HepG2 (cell line): Measurements from ENCODE around the gene RIPK1. TPM values are rescaled to one million over a fixed set of nuclear protein-coding genes. Genes with fewer than 3 reads are reported as not detected.
A peak's percentile ranks its signal among the peaks of the same experiment; 100 is the strongest.

Experiments
- AKAP8 ChIP-seq: sonication (generic); formaldehyde crosslinking; IDR thresholded peaks from 2 replicates; pipeline ENCODE4 v1.5.1; 2020; ENCODE audit warnings: mild to moderate bottlenecking, missing genetic modification reagents
- BRCA1 ChIP-seq: sonication (generic); formaldehyde crosslinking; IDR thresholded peaks from 2 replicates; pipeline ENCODE4 v1.4.0; 2020; ENCODE audit warnings: missing genetic modification reagents
- FOSL1 ChIP-seq: sonication (generic); formaldehyde crosslinking; IDR thresholded peaks from 2 replicates; pipeline ENCODE4 v1.9.0; 2021; ENCODE audit warnings: missing genetic modification reagents, borderline replicate concordance
- HNF1B ChIP-seq: sonication (generic); formaldehyde crosslinking; IDR thresholded peaks from 2 replicates; pipeline ENCODE4 v1.5.1; 2020; ENCODE audit warnings: mild to moderate bottlenecking, moderate library complexity, missing genetic modification reagents
- HNRNPL ChIP-seq: fragments of 200-400 bp; formaldehyde crosslinking; IDR thresholded peaks from 2 replicates; pipeline ENCODE4 v1.6.1; 2017; ENCODE audit warnings: mild to moderate bottlenecking, low read depth, low read length
- HOMEZ ChIP-seq: IDR thresholded peaks from 2 replicates; pipeline ENCODE4 v1.6.1; 2016; ENCODE audit warnings: low read depth
- KLF13 ChIP-seq: sonication (generic); formaldehyde crosslinking; IDR thresholded peaks from 2 replicates; pipeline ENCODE4 v1.4.0; 2020; ENCODE audit warnings: mild to moderate bottlenecking, missing genetic modification reagents
- MLLT10 ChIP-seq: sonication (generic); formaldehyde crosslinking; IDR thresholded peaks from 2 replicates; pipeline ENCODE4 v1.4.0; 2020; ENCODE audit warnings: missing genetic modification reagents
- NFIB ChIP-seq: sonication (generic); formaldehyde crosslinking; IDR thresholded peaks from 2 replicates; pipeline ENCODE4 v1.9.0; 2021; ENCODE audit warnings: missing genetic modification reagents, mild to moderate bottlenecking, borderline replicate concordance
- NFKBIZ ChIP-seq: IDR thresholded peaks from 2 replicates; pipeline ENCODE4 v1.6.1; 2018; ENCODE audit warnings: missing genetic modification reagents, missing compliant biosample characterization
- NRL ChIP-seq: sonication (generic); formaldehyde crosslinking; IDR thresholded peaks from 2 replicates; pipeline ENCODE4 v1.5.0; 2020; ENCODE audit warnings: missing genetic modification reagents, mild to moderate bottlenecking, moderate library complexity, borderline replicate concordance
- REL ChIP-seq: sonication (generic); formaldehyde crosslinking; conservative IDR thresholded peaks from 2 replicates; pipeline ENCODE4 v1.8.0; 2022; ENCODE audit warnings: mild to moderate bottlenecking, missing genetic modification reagents, moderate library complexity
- RFXAP ChIP-seq: sonication (generic); formaldehyde crosslinking; IDR thresholded peaks from 2 replicates; pipeline ENCODE4 v1.4.0; 2020; ENCODE audit warnings: missing genetic modification reagents, borderline replicate concordance
- SYNCRIP ChIP-seq: fragments of 200-400 bp; formaldehyde crosslinking; IDR thresholded peaks from 2 replicates; pipeline ENCODE4 v1.6.1; 2018; ENCODE audit warnings: mild to moderate bottlenecking, low read depth, low read length; ENCODE audit not compliant: insufficient read depth
- TEF ChIP-seq: sonication (generic); formaldehyde crosslinking; IDR thresholded peaks from 2 replicates; pipeline ENCODE4 v1.5.0; 2020; ENCODE audit warnings: missing genetic modification reagents
- ZNF33B ChIP-seq: sonication (generic); formaldehyde crosslinking; IDR thresholded peaks from 2 replicates; pipeline ENCODE4 v1.5.1; 2020; ENCODE audit warnings: mild to moderate bottlenecking, missing genetic modification reagents
- ZNF513 ChIP-seq: sonication (generic); formaldehyde crosslinking; conservative IDR thresholded peaks from 2 replicates; pipeline ENCODE4 v1.5.0; 2020; ENCODE audit warnings: missing genetic modification reagents
- ZNF619 ChIP-seq: sonication (generic); formaldehyde crosslinking; IDR thresholded peaks from 2 replicates; pipeline ENCODE4 v1.4.0; 2020; ENCODE audit warnings: mild to moderate bottlenecking, missing genetic modification reagents
- ZNF687 ChIP-seq: sonication (generic); formaldehyde crosslinking; IDR thresholded peaks from 2 replicates; pipeline ENCODE4 v1.5.1; 2020; ENCODE audit warnings: mild to moderate bottlenecking, missing genetic modification reagents, moderate library complexity
- ZNF850 ChIP-seq: sonication (generic); formaldehyde crosslinking; conservative IDR thresholded peaks from 2 replicates; pipeline ENCODE4 v1.9.0; 2021; ENCODE audit warnings: mild to moderate bottlenecking, missing genetic modification reagents
- polyA plus RNA-seq, 8 experiments: library from polyadenylated mRNA; depleted of rRNA in 3 of 8; stranded (reverse) in 7 of 8; unstranded in 1 of 8; fragments of >200 nt; fragmentation: Illumina TruSeq in 4 of 8; extraction: Trizol in 4 of 8; gene quantifications; 2 replicates each; pipeline versions ENCODE4 v1.2.1 to v1.2.3, GENCODE V29; 2011 to 2016; ENCODE audit warnings: low read depth in 4 of 8, missing spikeins in 1 of 8, mixed read lengths in 1 of 8; ENCODE audit not compliant: insufficient read depth in 1 of 8
- total RNA-seq, 5 experiments: library from RNA; depleted of rRNA; stranded (reverse); fragments of >200 nt; fragmentation: Illumina TruSeq; extraction: Trizol; gene quantifications; 2 replicates each; pipeline ENCODE4 v1.2.3, GENCODE V29; 2016; ENCODE audit warnings: low read depth in 1 of 5

The RIPK1 gene
- total and polyA plus RNA-seq, 2 of the 13 experiments (the other 11 are each of a cell fraction or from before 2014, with no cell fraction given), result 9.0 to 10.3 TPM

- TF ChIP-seq HOMEZ (CRISPR knock-in tag), result peak; percentile 17; the same call in 1 of the 2 replicates
- no peak for TF ChIP-seq MLLT10
- no peak for TF ChIP-seq NFKBIZ (CRISPR knock-in tag)
- no peak; the same call in 1 of the 2 replicates for TF ChIP-seq ZNF33B
- TF ChIP-seq BRCA1 (CRISPR knock-in tag), result peak; percentile 50; the same call in 1 of the 2 replicates
- TF ChIP-seq ZNF513, result peak; percentile 98; the same call in 1 of the 2 replicates
- no peak for TF ChIP-seq SYNCRIP
- no peak for TF ChIP-seq TEF (CRISPR knock-in tag)
- TF ChIP-seq ZNF687 (CRISPR knock-in tag), result peak; percentile 77
- TF ChIP-seq RFXAP, result no peak; the same call in none of the 2 replicates
- no peak for TF ChIP-seq HNF1B
- TF ChIP-seq ZNF619 (CRISPR knock-in tag), result no peak
- no peak for TF ChIP-seq NFIB (CRISPR knock-in tag)
- no peak for TF ChIP-seq HNRNPL
- no peak for TF ChIP-seq REL (CRISPR knock-in tag)
- TF ChIP-seq AKAP8 (CRISPR knock-in tag), result peak; percentile 65; the same call in 1 of the 2 replicates
- TF ChIP-seq KLF13 (CRISPR knock-in tag), result no peak
- no peak for TF ChIP-seq FOSL1 (CRISPR knock-in tag)
- no peak for TF ChIP-seq NRL
- TF ChIP-seq ZNF850 (CRISPR knock-in tag), result no peak
Observed at GRCh38 chr6:3157131-3157933, 89.0 kb downstream of the RIPK1 start, which contains the start of gene TUBB2A (continued).
